Uterus (tissue), 2 donors: ENCODE measurements around the gene CHST11.

Source experiments
- CTCF ChIP-seq, 4 experiments: fragments of 200-600 bp in 2 of 4; fragments of 450-650 bp in 2 of 4; sonication (generic) in 2 of 4; IDR thresholded peaks; one replicate each; pipeline ENCODE4 v1.5.1; 2016 to 2019; ENCODE audit warnings: antibody characterized with exemption in 4 of 4, mild to moderate bottlenecking in 2 of 4, moderate library complexity in 1 of 4
- POLR2A ChIP-seq, 2 donors: fragments of 450-650 bp; IDR thresholded peaks; one replicate each; pipeline ENCODE4 v1.6.1; 2016; ENCODE audit warnings: antibody characterized with exemption in 2 of 2, mild to moderate bottlenecking in 1 of 2, moderate library complexity in 1 of 2

DNA sequence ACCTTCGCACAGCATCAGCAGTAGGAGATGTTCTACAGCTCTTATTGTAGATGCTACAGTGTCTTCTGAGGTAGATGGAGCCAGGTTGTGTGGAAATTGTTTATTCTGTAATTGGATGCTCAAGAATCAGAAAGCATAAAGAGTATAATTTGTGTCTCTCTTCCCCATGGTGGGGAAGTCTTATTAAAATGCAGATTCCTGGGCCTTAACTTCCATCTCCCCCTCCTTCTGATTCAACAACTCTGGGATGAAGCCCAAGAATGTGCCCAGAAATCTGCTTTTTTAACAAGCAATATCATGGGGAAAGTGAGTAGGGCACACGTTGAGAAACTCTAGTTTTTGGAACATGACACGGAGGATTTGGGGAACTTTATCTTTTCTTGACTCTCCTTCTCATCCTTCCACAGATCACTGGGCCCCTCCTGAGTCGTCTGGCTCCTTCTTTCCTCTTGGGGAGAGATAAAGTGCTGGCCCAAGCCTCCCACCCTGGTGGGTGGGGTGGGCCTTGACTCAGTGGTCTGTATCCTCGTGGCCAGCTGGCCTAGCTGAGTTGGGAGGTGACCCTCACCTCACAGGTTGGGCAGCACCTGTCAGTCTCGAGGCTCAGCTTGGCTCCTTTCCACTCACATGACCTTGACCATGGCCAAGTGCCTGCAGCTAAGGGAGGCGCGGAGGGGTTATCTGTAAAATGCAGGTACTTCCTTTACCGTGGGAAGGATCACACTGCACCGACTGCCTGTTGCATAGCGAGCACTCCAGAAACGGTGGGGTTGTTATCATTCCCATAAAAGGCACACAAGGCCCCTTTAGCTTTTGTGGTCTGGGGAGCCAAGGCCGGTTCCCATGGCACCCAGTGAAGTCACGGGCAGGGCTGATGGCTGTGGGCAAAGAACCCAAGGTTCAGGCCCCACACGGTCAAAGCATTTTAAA is 141.9 kb downstream of the CHST11 start:
- TF ChIP-seq CTCF (IDR thresholded peaks at IDR 0.05): no peak
- TF ChIP-seq POLR2A (IDR thresholded peaks at IDR 0.05): no peak
